NCI-H1930 (cell line): ENCODE measurements around the gene TBC1D17.
A peak's percentile ranks its signal among the peaks of the same experiment; 100 is the strongest.

ENCODE experiments used
- DNase-seq, 2 experiments: peaks; one replicate each; lab custom pipeline; 2025; lab: John Stamatoyannopoulos, UW

TBC1D17 gene

DNA sequence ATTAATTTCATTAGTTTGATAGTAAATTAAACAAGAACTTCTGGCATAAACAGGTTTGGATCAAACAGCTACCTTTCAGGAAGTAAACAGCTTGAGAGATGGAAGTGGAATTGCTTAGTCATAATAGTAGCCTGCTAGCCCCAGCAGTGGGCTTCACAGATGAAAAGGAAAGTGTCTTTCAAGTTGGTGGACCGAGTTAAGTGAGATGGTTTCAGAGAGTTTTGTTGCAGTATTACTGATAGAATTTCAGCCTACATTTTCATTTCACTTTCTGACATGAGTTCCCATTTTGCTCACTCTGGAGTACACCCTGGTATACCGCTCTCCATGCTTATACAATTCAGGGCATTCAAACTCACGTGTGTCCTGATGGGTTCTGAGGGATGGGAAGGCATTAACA lies 28.6 kb upstream of the TBC1D17 start:
- no peak for DNase-seq

DNA sequence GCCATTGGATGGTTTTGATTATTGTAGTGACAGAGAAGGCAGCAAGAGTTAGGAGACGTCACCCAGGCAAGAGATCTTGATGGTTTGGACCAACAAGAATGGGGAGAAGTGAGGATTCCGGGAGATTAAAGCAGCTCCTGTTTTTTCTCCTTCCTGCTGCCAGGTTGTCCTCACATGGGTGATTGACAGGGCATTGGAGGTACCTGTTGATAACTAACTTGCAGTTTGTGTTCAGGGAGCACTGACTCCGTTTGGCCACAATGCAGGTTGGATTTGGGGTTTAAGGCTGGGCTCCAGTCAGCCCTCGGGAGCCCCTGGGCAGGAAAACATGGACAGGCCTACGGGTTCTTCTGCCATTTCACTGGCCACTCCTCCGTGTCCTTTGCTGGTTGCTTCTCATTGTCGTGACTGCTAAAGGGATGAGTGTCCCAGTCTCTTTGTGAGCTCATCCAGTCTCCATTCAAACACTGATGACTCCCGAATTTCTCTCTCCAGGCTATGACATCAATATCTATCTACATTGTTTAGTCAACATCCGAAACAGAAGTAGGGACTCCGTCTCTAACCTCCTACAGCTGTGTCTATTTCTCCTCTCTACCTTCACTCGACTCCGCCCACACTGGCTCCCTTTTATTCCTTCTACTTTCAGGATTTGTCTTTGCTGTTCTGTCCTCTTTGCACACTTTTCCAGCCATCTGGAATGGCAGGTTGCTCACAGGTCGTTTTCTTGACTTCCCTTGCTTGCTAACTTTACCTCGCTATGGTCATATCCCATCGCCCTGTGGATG lies 27.9 kb upstream of the TBC1D17 start:
- DNase-seq: no peak

DNA sequence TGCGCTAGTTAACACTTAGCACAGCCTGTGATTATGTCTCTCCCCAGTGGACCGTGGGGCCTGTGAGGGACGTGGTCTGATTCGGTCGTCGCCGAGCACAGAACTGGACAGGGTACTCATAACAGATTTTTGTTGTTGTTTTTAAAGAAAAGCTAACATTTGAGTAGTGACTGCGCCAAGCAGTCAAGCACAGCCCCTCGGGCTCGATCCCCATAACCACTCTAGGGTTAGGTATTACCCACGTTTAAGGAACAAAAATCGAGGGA lies 27.3 kb upstream of the TBC1D17 start:
- no peak for DNase-seq

DNA sequence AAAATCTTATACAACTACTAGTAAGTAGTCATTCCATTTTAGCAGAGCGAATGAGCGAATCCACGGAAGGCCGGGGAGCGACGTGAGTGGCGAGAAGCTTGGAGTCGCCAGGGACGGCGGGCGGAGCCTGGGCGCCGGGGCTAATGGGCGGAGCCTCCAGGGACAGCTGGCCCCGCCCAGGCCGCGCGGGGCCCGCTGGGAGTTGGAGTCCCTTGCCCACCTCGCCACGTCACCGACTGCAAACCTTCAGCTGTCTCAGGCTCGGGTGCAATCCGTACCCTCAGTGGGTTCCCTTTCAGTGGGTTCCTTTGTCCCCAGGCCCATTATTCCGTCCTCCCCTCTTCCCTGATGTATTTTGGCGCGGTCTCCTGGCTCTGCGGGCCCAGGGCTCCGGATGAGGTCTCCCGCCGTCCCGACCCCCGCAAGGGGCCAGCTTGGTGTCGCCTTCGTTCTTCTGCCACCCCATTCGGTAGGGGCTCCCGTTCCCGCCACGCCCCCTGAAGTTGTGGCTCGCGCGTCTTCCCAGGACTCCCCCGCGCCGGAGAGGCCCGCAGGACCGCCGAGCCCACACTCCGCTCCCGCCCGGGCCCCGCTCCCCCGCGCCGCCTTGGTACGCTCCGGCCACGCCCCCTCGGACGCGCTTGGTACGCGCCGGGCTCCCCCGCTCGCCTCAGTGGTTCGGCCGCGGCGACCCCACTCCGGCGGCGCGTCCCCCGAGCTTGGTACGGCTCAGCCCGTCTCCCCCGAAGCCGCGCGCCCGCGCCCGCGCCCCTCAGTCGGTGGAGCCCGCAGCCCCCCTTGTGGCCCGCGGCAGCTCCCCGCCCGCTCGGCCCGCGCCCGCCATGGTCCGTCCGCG lies 26.8 kb upstream of the TBC1D17 start, which contains the start of gene PTOV1:
Gene PTOV1 (plus strand): TSS at position 673 of the 856 bp plus-strand sequence.
- peak; percentile 95 to 96 for DNase-seq

DNA sequence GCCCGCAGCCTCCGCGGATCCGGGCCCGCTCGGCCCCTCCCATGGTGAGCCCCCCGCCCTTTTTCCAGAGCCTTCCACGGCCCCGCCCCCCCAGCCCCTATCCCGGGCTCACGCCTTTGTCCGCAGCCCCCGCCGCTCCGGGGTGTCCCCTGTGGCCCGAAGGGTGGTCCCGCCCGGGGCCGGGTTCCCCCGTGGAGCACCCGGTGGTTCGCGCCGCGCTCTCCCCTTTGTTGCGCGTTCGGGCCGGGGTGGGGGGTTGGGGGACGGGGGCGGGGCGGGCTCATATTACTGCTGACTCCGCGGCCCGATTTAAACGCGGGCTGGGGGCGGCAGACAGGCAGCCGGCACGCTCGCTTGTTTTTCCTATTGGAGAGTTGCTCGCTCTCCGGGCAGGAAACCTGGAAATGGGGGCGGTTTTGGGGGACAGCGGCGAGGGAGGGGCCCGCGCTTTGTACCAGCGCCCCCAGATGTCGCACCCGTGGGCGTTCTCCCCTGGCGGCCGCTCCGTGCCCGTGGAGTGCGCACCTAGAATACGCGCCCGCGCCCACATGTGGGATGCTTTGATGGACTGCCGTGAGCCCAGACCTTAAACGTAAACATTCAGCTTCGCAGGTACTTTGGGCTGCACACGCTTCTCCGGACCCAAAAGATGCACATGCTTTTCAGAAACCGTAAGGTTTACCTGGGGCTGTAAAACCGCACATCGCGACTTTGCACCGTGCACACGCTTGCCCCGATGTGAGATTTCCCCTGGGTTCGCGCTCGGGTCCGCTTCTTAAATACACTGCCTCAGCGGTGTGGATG lies 25.8 kb upstream of the TBC1D17 start:
- peak; percentile 56 to 64 for DNase-seq

DNA sequence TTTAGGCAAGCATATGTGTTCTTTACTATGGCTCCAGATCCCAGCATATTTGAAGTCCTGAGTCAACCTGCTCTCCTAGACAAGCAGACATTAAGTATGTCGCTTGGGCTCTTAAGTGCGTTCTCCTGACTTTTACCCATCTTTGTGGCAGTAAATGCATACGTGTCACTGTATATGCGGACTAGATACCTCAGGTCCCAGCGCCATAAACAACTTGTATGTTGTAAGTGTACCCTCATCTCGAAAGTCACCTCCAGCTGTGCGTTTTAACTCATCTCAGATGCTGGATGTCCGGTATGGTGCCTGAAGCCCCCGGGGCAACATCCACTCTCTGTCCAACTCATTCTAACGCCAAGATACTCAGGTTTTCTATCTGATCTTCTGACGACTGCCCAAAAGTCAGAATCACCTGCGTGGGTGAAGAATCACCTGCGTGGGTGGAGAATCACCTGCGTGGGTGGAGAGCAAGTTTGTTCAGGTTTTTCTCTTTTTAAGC lies 24.8 kb upstream of the TBC1D17 start:
- DNase-seq: no peak

DNA sequence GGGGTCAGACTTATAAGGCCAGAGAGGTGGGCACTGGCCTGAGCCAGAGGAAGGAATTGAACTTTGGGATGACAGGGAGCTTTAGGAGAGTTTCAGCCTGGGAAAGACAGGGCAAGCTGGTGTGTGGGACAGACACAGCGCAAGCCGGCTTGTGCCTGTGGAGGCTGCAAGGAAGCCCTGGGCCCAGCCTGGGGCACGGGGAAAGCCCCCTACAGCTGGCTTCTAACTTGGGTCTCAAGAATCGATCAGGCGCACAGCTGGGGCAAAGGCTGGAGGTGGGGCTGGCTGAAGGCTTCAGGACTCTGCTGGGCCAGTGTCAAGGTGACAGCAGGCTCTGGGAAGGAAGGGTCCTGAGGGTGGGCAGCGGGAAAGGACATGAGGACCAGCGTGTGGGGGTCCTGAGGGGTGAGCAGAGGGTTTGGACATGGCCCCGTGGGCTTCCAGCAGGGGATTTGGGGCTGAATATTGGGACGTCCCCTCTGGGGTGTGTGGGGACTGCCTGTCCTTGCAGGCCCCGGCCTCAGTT lies 23.6 kb upstream of the TBC1D17 start:
- no peak for DNase-seq

DNA sequence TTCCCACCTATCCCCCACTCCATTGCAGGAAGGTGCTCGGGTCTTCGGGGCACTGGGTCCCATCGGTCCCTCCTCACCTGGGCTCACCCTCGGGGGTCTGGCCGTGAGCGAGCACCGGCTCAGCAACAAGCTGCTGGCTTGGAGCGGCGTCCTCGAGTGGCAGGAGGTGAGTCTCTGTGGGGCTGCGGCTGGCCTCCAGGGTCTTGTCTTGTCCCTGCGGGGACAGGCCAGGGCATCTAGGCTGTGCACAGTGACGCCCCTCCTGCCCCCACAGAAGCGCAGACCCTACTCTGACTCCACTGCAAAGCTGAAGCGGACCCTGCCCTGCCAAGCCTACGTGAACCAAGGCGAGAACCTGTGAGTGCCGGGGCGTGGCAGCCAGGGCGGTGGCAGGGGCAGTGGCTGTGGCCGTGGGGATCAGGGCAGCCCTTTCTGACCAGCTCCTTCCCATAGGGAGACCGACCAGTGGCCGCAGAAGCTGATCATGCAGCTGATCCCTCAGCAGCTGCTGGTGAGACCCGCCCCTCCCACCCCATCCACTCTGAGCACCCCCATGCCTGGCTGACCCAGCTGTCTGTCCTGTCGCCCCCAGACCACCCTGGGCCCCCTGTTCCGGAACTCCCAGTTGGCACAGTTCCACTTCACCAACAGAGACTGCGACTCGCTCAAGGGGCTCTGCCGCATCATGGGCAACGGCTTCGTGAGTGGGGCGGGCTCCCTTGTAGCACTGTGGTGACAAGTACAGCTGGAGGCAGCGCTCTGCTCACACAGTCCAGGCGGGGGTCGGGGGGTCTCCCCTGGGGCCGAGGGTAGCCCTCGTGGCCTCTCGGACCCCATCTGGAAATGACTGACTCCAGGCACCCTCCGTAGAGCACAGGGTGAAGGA lies 22.9 kb upstream of the TBC1D17 start:
- DNase-seq: no peak

DNA sequence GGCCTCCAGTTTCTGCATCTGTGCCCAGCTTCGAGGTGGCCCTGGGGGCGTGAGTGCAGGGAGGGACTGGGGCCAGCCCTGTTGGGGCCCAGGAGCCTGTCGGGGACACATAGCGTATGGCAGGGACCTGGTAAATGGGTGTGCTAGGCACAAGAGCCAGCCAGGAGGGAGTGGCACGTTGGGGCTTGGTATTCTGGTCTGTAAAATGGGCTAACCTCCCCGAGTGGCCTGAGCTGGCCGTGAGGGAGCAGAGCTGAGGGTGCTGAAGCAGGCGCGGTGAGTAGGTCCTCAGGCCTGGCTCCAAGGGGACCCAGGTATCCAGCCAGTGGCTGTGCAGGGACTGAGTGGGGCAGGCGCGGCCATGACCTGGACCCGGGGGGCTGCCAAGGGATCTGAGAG lies 22.2 kb upstream of the TBC1D17 start:
- DNase-seq: no peak

DNA sequence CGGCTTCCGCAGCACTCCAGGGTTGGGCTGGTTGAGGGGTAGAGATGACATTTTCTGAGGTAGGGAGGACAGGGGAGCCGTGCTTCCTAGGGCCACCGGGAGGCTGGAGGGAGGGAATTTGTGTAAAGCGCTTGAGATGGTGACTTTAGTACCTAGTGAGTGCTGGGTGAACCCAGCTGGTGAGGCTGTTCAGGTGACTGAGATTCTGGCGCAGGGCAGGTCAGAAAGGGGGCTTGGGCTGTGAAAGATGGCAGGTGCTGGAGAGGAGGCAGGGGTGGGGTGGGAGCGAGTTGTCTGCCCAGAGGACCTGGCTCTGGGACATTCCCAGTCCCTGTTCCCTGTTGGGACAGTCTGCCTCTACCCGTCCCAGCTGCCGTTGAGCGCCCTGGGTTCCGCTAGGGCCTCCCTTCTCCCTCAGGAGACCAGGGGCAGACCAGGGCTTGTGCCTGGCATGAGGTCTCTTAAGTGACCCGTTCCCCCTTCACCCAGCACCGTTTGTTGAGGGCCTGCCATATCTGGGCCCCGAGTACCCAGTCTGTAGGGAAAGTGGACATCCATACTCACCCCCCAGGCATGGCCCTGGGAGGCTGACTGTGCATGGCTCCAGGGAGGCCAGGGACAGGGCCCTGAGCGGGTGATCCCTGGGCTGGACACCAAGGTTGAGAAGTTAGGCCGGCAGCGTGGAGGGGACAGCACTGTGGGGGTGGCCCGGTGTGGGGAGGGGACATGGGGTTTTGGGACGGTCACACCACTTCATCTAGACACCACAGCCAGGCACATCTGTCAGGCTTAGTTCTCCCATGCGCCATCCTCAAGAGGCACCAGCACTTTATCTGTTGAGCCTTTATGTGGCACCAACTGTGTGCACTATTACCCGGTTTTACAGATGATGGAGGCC lies 21.6 kb upstream of the TBC1D17 start:
- no peak for DNase-seq

DNA sequence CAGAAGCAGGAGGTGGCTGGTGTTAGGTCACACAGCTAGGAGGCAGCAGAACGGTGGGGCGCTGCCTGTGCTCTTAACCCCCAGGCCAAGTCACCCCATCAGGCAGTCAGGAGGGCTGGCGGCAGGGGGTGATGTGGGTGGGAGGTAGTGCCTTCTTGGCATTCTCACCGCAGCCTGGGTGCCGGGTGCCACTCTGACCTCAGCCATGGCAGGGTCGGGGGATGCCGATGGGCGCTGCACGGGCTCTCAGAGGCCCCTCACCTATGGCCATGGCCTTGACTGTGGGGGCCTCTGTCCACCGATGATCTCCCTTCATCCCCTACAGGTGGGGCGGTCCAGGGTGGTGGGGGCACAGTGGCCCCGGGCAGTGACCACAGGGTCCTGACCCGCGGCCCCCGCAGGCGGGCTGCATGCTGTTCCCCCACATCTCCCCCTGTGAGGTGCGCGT lies 20.9 kb upstream of the TBC1D17 start:
- no peak for DNase-seq

DNA sequence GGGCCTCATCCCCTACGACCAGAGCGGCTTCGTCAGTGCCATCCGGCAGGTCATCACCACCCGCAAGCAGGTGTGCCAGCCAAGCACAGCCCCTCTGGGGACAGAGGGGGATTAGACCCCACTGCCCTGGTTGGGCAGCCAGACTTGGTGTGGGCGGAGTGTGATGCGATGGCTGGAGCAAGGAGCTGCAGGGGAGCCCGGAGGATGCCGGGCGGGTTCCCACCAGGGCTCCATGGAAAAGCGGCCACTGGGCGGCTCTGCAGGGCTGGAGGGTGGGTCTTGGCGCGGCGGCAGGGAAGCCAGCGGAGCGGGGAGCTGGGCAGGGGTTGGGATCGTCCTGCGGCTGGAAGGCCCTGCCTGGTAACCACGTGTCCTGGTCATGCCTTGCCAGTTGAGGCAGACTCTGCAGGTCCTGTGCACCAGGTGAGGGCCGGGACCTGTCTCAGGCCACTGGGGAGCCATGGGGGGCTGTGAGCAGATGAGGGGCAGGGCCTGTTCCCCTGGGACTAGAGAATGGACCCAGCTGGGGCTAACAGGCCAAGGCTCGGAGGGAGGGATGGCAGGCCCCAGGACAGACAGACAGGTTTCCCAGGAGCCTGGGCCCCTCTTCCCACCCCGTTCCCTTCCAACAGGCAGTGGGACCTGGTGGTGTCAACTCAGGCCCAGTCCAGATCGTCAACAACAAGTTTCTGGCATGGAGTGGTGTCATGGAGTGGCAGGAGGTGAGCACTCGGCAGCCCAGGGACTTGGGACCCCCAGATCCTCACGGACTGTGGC lies 20.3 kb upstream of the TBC1D17 start:
- DNase-seq: no peak

DNA sequence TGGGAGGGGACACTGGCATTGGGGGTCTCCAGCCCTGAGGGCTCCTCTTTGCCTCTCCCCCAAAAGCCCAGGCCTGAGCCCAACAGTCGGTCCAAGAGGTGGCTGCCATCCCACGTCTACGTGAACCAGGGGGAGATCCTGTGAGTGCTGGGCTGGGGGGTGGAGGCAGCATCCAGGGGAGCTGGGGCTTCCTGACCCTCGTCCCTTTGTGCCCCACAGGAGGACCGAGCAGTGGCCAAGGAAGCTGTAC lies 19.7 kb upstream of the TBC1D17 start:
- no peak for DNase-seq

DNA sequence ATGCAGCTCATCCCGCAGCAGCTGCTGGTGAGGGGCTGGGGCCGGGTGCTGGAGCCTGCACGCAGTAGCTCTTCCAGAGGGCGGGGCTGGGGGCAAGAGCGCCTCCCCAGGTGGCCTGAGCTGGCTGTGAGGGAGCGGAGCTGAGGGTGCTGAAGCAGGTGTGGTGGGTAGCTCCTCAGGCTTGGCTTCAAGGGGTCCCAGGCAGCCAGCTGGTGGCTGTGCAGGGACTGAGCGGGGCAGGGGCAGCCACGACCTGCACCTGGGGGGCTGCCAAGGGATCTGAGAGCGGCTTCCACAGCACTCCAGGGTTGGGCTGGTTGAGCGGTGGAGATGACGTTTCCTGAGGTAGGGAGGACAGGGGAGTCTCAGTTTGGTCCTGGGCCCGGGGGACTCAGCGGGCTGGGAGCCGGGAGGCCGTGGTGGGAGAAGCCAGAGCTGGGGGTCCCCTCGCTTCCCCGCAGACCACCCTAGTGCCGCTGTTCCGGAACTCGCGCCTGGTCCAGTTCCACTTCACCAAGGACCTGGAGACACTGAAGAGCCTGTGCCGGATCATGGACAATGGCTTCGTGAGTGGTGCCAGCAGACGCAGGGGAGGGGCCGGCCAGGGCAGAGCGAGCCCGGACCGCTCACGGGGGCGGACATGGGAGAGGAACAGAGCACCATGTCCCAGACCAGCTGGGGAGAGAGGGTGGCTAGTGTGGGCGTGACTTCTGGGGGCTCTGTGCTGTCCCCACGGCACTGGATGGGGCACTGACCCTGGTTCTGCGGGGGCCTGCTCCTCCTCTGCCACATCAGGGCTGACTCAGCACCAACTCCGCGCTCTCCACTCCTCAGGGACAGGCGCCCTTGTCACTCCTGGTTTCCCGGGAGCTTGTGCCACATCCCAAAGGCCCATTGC lies 19.2 kb upstream of the TBC1D17 start:
- DNase-seq: no peak

DNA sequence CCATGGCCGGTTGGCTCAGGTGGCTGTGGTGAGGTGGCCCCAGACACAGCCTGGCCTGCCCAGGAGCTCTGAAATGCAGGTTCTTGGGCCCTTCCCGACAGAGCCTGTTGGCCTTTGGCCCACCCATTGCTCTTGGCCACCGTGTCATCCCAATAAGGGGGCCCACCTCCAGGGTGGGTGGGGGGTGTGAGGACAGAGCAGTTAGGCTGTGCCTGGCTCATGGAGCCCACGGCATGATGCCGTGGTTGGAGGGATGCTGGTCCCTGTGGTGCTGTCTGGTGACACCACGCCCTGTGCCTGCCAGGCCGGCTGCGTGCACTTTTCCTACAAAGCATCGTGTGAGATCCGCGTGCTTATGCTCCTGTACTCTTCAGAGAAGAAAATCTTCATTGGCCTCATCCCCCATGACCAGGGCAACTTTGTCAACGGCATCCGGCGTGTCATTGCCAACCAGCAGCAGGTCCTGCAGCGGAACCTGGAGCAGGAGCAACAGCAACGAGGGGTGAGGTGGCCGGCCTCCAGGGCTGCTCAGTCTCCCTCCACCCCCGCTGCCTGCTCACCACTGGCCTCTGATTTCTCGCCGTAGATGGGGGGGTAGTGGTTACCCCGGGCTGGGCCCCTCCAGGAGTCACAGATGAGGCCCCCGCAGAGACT lies 17.7 kb upstream of the TBC1D17 start:
- DNase-seq: no peak

DNA sequence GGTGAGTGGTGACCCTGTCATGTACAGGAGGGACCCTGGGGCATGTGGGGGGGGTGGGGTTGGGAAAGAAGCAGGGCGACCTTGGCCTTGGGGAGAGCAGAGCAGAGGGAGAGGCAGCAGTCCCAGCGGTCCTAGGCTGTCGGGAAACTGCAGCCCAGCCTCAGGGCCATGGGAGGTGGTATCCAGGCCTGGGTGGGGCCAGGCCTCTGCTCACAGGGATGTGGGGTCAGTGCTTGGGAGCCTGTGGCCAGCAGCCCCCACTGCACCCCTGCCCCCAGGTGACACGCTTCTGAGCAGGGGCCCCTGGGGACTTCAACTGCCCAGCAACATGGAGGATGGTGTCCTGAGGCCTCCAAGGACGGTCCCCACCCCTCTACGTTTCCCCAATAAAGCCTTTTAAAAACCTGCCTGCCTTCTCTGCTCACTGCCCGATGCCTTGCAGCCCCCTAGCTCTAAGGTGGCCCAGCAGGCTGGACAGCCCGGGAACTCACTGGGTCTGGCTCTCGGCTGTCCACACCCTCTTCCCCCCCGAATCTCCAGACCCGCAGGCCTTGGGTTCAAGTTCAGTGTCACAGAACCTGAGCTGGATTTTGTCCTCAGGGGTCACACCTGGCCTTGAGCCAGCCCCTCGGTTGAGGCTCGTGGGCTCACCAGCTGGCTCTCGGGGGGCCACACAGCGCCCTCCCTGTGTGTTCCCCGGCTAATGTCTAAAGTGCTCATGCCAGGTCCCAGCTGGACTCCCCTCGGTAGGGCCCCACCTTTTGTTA lies 17.0 kb upstream of the TBC1D17 start:
- no peak for DNase-seq

DNA sequence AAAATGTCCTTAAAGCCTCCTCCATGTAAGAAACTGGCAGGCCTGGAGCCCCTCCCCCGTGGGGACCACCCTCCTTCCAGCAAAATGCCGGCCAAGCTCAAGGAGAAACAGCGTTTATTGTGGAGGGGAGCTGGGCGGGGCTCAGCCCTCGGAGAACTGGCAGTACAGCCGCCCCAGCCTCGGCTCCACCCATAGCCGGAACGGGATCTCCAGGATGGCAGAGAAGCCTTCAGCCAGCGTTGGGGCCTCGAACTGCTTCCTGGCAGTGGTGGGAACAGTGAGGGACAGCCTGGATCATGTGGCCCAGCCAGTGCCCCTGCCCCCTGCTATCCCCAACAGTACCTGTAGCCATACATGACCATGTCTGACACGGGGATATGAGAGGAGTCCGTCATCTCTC lies 16.4 kb upstream of the TBC1D17 start:
- no peak for DNase-seq
